K562 (cell line): ENCODE measurements around the gene EGLN1. TPM values are rescaled to one million over a fixed set of nuclear protein-coding genes. Genes with fewer than 3 reads are reported as not detected.

Source experiments
- BRCA1 ChIP-seq, 2 experiments: fragments of 450-650 bp in 1 of 2; sonication (generic) in 1 of 2; formaldehyde crosslinking in 1 of 2; IDR thresholded peaks; 2 replicates each; pipeline versions ENCODE4 v1.5.0 to v1.6.1; 2017 to 2020; ENCODE audit warnings: mild to moderate bottlenecking in 1 of 2, missing genetic modification reagents in 1 of 2
- ELF2 ChIP-seq: fragments of 250-450 bp; sonication (Bioruptor Pico); IDR thresholded peaks from 2 replicates; pipeline ENCODE4 v1.5.0; 2021; ENCODE audit warnings: mild to moderate bottlenecking
- L3MBTL2 ChIP-seq: fragments of 450-650 bp; IDR thresholded peaks from 2 replicates; pipeline ENCODE4 v1.6.1; 2016; ENCODE audit warnings: mild to moderate bottlenecking, moderate library complexity
- MCM2 ChIP-seq: fragments of 450-650 bp; IDR thresholded peaks from 2 replicates; pipeline ENCODE4 v1.6.1; 2017; ENCODE audit warnings: low read depth, mild to moderate bottlenecking
- RBFOX2 ChIP-seq: fragments of 200-400 bp; formaldehyde crosslinking; IDR thresholded peaks from 2 replicates; pipeline ENCODE4 v1.6.1; 2017; ENCODE audit warnings: low read depth, mild to moderate bottlenecking, low read length, moderate library complexity
- RFX1 ChIP-seq: fragments of 450-650 bp; IDR thresholded peaks from 2 replicates; pipeline ENCODE4 v1.6.1; 2016; ENCODE audit warnings: mild to moderate bottlenecking, moderate library complexity
- SIX5 ChIP-seq, 2 experiments: IDR thresholded peaks; 2 replicates each; pipeline ENCODE4 v1.6.1; 2011; ENCODE audit warnings: low read length in 2 of 2, borderline replicate concordance in 1 of 2, low read depth in 1 of 2, mild to moderate bottlenecking in 1 of 2, moderate library complexity in 1 of 2; ENCODE audit not compliant: insufficient read depth in 1 of 2
- TCF7 ChIP-seq: sonication (generic); IDR thresholded peaks from 2 replicates; pipeline ENCODE4 v1.6.1; 2016; ENCODE audit warnings: antibody characterized with exemption, borderline replicate concordance
- TRIM24 ChIP-seq, 2 experiments: fragments of 450-650 bp; IDR thresholded peaks; 2 replicates each; pipeline ENCODE4 v1.6.1; 2016
- ZFPM2 ChIP-seq: fragments of 250-450 bp; sonication (Bioruptor Pico); IDR thresholded peaks from 2 replicates; pipeline ENCODE4 v1.5.1; 2022; ENCODE audit warnings: mild to moderate bottlenecking
- ZFX ChIP-seq: sonication (generic); formaldehyde crosslinking; IDR thresholded peaks from 2 replicates; pipeline ENCODE4 v1.8.0; 2022; ENCODE audit warnings: mild to moderate bottlenecking, missing genetic modification reagents, moderate library complexity
- ZNF232 ChIP-seq: sonication (generic); formaldehyde crosslinking; IDR thresholded peaks from 2 replicates; pipeline ENCODE4 v1.8.0; 2022; ENCODE audit warnings: mild to moderate bottlenecking, missing genetic modification reagents
- ZNF436 ChIP-seq: fragments of 250-450, 450-650 bp; sonication (Bioruptor Pico); formaldehyde crosslinking; IDR thresholded peaks from 2 replicates; pipeline ENCODE4 v1.7.0; 2020; ENCODE audit warnings: mild to moderate bottlenecking
- polyA plus RNA-seq, 8 experiments: library from polyadenylated mRNA; depleted of rRNA in 4 of 8; stranded (reverse) in 5 of 8; unstranded in 3 of 8; fragments of >200 nt; fragmentation: Nextera tagmentation in 2 of 8; fragmentation: Illumina TruSeq in 1 of 8; extraction: Ambion mirVana in 2 of 8; extraction: Trizol in 1 of 8; gene quantifications; 2 replicates each; pipeline versions ENCODE4 v1.2.1 to v1.2.3, GENCODE V29; 2011 to 2014; ENCODE audit warnings: inconsistent platforms in 1 of 8, missing spikeins in 1 of 8
- total RNA-seq, 7 experiments: library from RNA; depleted of rRNA in 6 of 7; stranded (reverse); fragments of >200 nt in 6 of 7; fragmentation: Illumina TruSeq in 2 of 7; extraction: Trizol in 2 of 7; gene quantifications; 2 replicates each; pipeline versions ENCODE4 v1.2.1 to v1.2.3, GENCODE V29; 2011 to 2021; ENCODE audit warnings: low replicate concordance in 1 of 7
- TF ChIP-seq, protein P1 (sequence below): sonication (generic); formaldehyde crosslinking; IDR thresholded peaks from 2 replicates; pipeline ENCODE4 v1.8.1; 2023; ENCODE audit warnings: mild to moderate bottlenecking, missing genetic modification reagents
- TF ChIP-seq, protein P2 (sequence below): sonication (generic); formaldehyde crosslinking; IDR thresholded peaks from 2 replicates; pipeline ENCODE4 v1.8.1; 2023; ENCODE audit warnings: mild to moderate bottlenecking, missing genetic modification reagents, moderate library complexity
- TF ChIP-seq, protein P3 (sequence below): fragments of 200-800 bp; sonication (Bioruptor generic); IDR thresholded peaks from 2 replicates; pipeline ENCODE4 v1.6.1; 2017; ENCODE audit warnings: missing genetic modification characterization, missing compliant biosample characterization
- TF ChIP-seq, protein P4 (sequence below): fragments of 250-450 bp; sonication (Bioruptor Pico); IDR thresholded peaks from 2 replicates; pipeline ENCODE4 v1.9.0; 2021; ENCODE audit warnings: mild to moderate bottlenecking, inconsistent platforms

EGLN1 gene
- total and polyA plus RNA-seq, 9 of the 15 experiments (the other 6 are each of a cell fraction or from before 2014, with no cell fraction given) = 5.2 to 54.3 (median 24.6) TPM

DNA sequence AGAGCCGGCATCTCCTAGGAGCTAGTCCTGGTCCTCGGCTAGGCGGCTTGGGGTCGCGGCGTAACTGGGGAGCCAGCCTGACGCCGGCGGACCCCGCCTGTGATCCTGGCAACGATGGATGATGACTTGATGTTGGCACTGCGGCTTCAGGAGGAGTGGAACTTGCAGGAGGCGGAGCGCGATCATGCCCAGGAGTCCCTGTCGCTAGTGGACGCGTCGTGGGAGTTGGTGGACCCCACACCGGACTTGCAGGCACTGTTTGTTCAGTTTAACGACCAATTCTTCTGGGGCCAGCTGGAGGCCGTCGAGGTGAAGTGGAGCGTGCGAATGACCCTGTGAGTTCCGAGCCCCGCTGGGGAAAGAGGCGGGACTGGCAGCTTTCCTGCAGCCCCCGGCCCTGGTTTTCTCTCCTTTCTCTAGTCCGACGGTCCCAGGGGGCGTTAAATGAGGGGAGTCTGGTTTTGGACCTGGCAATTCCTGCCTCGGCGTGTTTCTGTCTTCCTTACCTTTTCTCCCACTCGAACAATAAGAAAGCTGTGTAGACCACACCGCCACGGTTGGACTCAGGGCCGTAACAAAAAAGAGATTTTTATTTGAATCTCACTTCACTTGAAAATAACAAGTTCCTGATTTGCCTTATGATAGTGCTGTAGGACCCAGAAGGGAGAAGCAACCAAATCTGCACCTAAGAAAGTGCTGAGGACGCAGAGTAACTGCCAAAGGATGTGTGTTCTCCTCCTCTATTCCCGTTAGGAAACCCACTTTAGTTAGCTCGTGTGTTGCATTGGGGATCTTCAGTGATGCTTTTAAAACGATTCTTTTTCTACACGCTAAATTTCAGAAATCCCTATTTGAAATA lies 83.6 kb downstream of the EGLN1 start, which contains the start of gene SPRTN (continued):
- TF ChIP-seq ZNF436 (CRISPR knock-in tag) = no peak
- TF ChIP-seq TCF7 = 0 out of 2 replicates have a peak, but pooled peaks have one; percentile 10
- peak; percentile 32; the same call in 1 of the 2 replicates for TF ChIP-seq RFX1
- TF ChIP-seq, protein P1, sequence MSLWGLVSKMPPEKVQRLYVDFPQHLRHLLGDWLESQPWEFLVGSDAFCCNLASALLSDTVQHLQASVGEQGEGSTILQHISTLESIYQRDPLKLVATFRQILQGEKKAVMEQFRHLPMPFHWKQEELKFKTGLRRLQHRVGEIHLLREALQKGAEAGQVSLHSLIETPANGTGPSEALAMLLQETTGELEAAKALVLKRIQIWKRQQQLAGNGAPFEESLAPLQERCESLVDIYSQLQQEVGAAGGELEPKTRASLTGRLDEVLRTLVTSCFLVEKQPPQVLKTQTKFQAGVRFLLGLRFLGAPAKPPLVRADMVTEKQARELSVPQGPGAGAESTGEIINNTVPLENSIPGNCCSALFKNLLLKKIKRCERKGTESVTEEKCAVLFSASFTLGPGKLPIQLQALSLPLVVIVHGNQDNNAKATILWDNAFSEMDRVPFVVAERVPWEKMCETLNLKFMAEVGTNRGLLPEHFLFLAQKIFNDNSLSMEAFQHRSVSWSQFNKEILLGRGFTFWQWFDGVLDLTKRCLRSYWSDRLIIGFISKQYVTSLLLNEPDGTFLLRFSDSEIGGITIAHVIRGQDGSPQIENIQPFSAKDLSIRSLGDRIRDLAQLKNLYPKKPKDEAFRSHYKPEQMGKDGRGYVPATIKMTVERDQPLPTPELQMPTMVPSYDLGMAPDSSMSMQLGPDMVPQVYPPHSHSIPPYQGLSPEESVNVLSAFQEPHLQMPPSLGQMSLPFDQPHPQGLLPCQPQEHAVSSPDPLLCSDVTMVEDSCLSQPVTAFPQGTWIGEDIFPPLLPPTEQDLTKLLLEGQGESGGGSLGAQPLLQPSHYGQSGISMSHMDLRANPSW (CRISPR knock-in tag) = no peak; the same call in 1 of the 2 replicates
- TF ChIP-seq L3MBTL2 = peak; percentile 62
- peak; percentile 86 for TF ChIP-seq RBFOX2
- TF ChIP-seq TRIM24 (IDR thresholded peaks at IDR 0.05) = peak in 1 of 2 experiments; percentile 25; a peak in 1 of 4 replicates
- peak; percentile 52; the same call in 1 of the 2 replicates for TF ChIP-seq ELF2
- 0 out of 2 replicates have a peak, but pooled peaks have one; percentile 66 for TF ChIP-seq ZFPM2 (CRISPR knock-in tag)
- TF ChIP-seq, protein P2, sequence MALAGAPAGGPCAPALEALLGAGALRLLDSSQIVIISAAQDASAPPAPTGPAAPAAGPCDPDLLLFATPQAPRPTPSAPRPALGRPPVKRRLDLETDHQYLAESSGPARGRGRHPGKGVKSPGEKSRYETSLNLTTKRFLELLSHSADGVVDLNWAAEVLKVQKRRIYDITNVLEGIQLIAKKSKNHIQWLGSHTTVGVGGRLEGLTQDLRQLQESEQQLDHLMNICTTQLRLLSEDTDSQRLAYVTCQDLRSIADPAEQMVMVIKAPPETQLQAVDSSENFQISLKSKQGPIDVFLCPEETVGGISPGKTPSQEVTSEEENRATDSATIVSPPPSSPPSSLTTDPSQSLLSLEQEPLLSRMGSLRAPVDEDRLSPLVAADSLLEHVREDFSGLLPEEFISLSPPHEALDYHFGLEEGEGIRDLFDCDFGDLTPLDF (CRISPR knock-in tag) = 0 out of 2 replicates have a peak, but pooled peaks have one; percentile 62
- peak; percentile 19; the same call in 1 of the 2 replicates for TF ChIP-seq ZNF232
- TF ChIP-seq, protein P3, sequence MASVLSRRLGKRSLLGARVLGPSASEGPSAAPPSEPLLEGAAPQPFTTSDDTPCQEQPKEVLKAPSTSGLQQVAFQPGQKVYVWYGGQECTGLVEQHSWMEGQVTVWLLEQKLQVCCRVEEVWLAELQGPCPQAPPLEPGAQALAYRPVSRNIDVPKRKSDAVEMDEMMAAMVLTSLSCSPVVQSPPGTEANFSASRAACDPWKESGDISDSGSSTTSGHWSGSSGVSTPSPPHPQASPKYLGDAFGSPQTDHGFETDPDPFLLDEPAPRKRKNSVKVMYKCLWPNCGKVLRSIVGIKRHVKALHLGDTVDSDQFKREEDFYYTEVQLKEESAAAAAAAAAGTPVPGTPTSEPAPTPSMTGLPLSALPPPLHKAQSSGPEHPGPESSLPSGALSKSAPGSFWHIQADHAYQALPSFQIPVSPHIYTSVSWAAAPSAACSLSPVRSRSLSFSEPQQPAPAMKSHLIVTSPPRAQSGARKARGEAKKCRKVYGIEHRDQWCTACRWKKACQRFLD (CRISPR knock-in tag) = peak; percentile 75; the same call in 1 of the 2 replicates
- TF ChIP-seq BRCA1 (IDR thresholded peaks at IDR 0.05) = no peak
- peak; percentile 57; the same call in 1 of the 2 replicates for TF ChIP-seq BRCA1 (CRISPR knock-in tag; IDR thresholded peaks at IDR 0.05)
- TF ChIP-seq, protein P4, sequence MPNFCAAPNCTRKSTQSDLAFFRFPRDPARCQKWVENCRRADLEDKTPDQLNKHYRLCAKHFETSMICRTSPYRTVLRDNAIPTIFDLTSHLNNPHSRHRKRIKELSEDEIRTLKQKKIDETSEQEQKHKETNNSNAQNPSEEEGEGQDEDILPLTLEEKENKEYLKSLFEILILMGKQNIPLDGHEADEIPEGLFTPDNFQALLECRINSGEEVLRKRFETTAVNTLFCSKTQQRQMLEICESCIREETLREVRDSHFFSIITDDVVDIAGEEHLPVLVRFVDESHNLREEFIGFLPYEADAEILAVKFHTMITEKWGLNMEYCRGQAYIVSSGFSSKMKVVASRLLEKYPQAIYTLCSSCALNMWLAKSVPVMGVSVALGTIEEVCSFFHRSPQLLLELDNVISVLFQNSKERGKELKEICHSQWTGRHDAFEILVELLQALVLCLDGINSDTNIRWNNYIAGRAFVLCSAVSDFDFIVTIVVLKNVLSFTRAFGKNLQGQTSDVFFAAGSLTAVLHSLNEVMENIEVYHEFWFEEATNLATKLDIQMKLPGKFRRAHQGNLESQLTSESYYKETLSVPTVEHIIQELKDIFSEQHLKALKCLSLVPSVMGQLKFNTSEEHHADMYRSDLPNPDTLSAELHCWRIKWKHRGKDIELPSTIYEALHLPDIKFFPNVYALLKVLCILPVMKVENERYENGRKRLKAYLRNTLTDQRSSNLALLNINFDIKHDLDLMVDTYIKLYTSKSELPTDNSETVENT (CRISPR knock-in tag) = peak; percentile 60; the same call in 1 of the 2 replicates
- TF ChIP-seq ZFX (CRISPR knock-in tag) = peak; percentile 6; the same call in 1 of the 2 replicates
- TF ChIP-seq SIX5 (IDR thresholded peaks at IDR 0.05; ENCODE audit: borderline replicate concordance in 1 of 2, insufficient read depth in 1 of 2, low read depth in 1 of 2, low read length in 2 of 2) = no peak
- TF ChIP-seq MCM2 = no peak
